OCI-LY3 (cell line): ENCODE results near the gene ERICH2.

Experiments
- CTCF ChIP-seq: fragments of 200-600, 300-600 bp; sonication (generic); IDR thresholded peaks from 2 replicates; pipeline ENCODE4 v1.5.1; 2014; ENCODE audit warnings: antibody characterized with exemption, low read length, low read depth
- EZH2phosphoT487 ChIP-seq: fragments of 200-600 bp; shearing (Covaris generic); IDR thresholded peaks from 2 replicates; pipeline ENCODE4 v1.6.1; 2018; ENCODE audit warnings: antibody characterized with exemption, mixed run types, low read depth

- TF ChIP-seq CTCF, result no peak
- no peak for TF ChIP-seq EZH2phosphoT487
These were observed 57.8 kb downstream of the ERICH2 start for GRCh38 chr2:170827841-170828532.
